GM19023 (cell line): Measurements from ENCODE around the gene TMPRSS11F.

Experiments used
- ATAC-seq: cut with Tn5 transposase; IDR thresholded peaks from one replicate; pipeline ENCODE4 v1.9.1; 2021; ENCODE audit warnings: mild to moderate bottlenecking, moderate library complexity; ENCODE audit not compliant: unreplicated experiment

TMPRSS11F gene

GRCh38 chr4:68079928-68080327, 49.7 kb downstream of the TMPRSS11F start:
- no peak for ATAC-seq

GRCh38 chr4:68077737-68078136, 51.9 kb downstream of the TMPRSS11F start:
- no peak for ATAC-seq

- no peak for ATAC-seq
These were observed 52.4 kb downstream of the TMPRSS11F start for GRCh38 chr4:68077301-68077700.

GRCh38 chr4:68076194-68076593, 53.5 kb downstream of the TMPRSS11F start:
- ATAC-seq, result no peak

GRCh38 chr4:68074397-68074796, 55.3 kb downstream of the TMPRSS11F start:
- ATAC-seq, result no peak

- ATAC-seq, result no peak
These were observed 59.4 kb downstream of the TMPRSS11F start for GRCh38 chr4:68070302-68070701.

- ATAC-seq, result no peak
These were observed 67.2 kb downstream of the TMPRSS11F start for GRCh38 chr4:68062501-68062900.

- ATAC-seq, result no peak
These were observed 91.4 kb downstream of the TMPRSS11F start for GRCh38 chr4:68038272-68038671.

GRCh38 chr4:68021185-68021584, 108.5 kb downstream of the TMPRSS11F start:
- no peak for ATAC-seq

GRCh38 chr4:68011684-68012083, 118.0 kb downstream of the TMPRSS11F start:
- no peak for ATAC-seq
